Ureter (tissue), 1 donor: ENCODE results near the gene FAM13A. TPM values are rescaled to one million over a fixed set of nuclear protein-coding genes. Genes with fewer than 3 reads are reported as not detected.
"Not testable (repeated sequence)": the region's sequence is repeated elsewhere in the genome, so short reads cannot be mapped to it uniquely, and the experiment has no call there.

Experiments
- DNase-seq: peaks from one replicate; pipeline ENCODE4 v3.0.0-alpha.2; 2020; ENCODE audit warnings: low spot score
- total RNA-seq: library from RNA; stranded (reverse); gene quantifications from one replicate; pipeline ENCODE4 v1.2.4, GENCODE V29; 2023
- donor health status: DM: yes; HTN: yes; CAD: no.

Gene FAM13A
- total RNA-seq, 1 donor from 2014 or later, result 62.1 TPM

- DNase-seq, result no peak
Observed at GRCh38 chr4:89000382-89000781, 56.6 kb downstream of the FAM13A start.

- no peak for DNase-seq
Observed at GRCh38 chr4:88999392-88999930, 57.5 kb downstream of the FAM13A start.

DNA sequence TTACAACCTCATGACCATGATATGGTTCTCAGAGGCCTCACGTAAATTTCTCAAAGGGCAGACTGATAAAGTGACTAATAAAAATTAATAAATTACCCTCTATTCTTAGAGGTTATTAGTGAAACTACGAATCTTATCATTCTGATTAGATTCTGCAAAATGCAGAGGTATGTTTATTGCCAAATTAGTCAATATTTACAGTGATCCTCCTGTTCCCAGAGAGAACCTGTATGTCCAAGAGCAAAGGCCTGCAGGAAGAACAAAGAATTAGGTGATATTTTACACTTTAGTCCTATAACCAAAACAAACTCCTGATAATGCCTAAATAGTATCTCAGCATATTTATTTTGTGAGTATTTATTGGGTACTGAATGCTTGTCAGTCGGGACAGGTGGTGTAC, 58.1 kb downstream of the FAM13A start:
- no peak for DNase-seq

DNA sequence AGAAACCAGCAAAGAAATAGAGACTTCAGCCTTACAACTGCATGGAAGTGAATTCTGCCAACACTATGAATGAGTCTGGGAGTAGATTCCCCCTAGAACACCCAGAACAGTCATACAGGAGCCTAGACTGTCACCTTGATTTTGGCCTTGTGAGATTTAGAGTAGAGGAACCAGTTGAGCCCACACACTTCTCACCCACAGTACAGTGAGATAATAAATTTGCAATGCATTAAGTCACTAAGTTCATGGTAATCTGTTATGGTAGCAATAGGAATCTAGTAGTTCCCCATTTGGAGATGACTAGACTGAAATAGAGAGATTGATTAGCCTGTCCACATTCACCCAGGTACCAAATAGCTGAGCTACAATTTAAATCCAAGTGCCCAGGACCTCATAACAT, 59.0 kb downstream of the FAM13A start:
- DNase-seq, result no peak

GRCh38 chr4:88995874-88996273, 61.1 kb downstream of the FAM13A start:
- DNase-seq, result no peak

DNA sequence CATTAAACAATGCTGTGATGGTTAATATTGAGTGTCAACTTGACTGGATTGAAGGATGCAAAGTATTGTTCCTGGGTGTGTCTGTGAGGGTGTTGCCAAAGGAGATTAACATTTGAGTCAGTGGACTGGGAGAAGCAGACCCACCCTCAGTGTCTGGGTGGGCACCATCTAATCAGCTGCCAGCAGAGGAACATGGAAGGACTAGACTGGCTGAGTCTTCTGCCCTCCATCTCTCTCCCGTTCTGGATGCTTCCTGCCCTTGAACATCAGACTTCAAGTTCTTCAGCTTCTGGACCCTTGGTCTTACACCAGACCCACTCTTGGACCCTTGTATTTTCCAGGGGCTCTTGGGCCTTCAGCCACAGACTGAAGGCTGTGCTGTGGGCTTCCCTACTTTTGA, 61.7 kb downstream of the FAM13A start:
- not testable (repeated sequence) for DNase-seq

GRCh38 chr4:88993246-88993645, 63.7 kb downstream of the FAM13A start:
- DNase-seq, result no peak

DNA sequence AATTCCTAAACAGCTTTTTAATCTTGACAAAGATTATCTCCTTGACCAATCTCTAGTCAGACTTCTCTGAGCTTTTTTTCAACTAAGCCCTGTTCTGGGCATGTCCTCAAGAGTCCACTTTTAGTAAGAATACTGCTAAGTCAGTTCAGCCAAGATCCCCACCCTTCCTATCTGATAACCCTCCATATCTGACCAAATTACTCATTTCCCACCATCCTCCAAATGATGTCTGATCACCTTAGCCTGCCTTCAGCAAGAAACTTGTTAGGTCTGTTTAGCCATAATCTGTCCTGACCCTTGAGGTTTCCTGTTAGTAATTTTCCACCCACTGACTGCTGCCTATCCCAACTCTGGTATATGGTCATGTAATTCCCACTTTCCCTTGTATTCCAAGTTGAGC, 65.2 kb downstream of the FAM13A start:
- no peak for DNase-seq

DNA sequence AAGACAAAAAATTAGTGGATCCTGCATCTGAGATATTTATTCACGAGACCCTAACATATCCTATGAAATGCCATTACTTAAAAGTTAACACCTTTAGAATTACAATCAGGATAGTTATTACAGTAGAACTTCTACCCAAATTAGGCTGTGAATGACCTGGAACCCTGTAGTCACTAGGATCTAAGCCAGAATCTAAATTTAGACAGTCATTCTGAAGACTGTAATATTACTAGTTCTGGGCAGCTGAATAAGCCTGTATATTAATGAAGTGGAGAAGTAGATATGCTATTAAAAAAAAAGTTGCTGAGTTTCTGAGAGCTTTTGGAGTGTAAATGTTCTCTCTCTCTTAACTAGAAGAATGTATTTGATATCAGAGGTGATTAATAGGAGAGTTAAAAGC, 67.0 kb downstream of the FAM13A start:
- DNase-seq, result no peak

GRCh38 chr4:88985088-88985773, 71.8 kb downstream of the FAM13A start:
- DNase-seq, result no peak

DNA sequence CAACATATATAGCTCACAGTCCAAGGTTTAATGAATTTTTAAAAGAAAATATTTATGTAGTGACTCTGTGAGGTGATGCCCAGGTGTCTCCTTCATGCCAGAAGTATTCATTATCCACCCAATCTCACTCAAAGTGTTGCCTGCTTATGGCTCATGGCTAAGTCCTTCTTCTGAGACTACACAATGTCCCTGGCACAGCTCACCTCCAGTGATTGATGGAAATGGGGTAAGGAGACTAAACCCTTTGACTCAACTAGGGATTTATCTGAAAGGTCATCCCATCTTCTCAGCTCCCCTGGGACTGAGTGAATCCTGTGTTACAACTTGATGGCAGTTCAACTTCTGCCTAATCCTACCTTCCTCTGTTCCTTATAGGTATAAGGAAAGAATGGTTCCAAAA, 74.2 kb downstream of the FAM13A start:
- no peak for DNase-seq

- DNase-seq, result no peak
Observed at GRCh38 chr4:88981993-88982392, 75.0 kb downstream of the FAM13A start.

DNA sequence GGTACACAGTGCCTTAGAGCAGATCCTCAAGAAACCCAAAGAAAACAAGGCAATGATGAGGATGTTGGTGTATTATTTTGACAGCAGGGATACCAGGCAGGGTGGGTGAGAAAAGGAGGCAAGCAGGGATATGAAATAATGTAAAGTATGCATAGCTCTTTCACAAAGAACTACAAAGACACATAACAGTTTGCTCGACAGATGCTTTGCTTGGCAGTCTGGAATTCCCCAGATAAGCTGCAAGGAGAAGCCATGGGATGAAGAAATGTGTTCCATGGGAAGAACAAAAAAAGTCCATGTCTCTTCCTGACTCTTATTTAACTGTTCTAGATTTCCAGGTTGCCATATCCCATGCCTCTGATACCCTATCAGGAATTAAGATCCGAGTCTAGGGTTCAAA, 75.4 kb downstream of the FAM13A start:
- DNase-seq, result no peak

DNA sequence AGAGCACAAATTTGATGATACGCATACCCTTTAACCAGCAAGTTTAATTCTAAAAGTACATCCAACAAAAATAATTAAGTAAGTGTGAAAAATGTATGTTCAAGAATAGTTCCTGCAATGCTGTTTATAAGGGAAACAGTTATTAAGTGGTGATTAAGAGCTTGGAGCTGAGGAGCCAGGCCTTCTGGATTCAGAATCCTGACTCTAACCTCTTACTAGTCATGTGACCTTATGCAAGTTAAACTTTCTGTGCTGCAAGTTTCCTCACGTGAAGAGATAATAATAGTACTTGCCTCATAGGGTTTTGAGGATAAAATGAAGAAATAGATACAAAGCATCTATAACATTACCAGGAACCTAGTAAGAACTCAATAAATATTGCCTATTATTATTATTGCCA, 77.7 kb downstream of the FAM13A start:
- no peak for DNase-seq

DNA sequence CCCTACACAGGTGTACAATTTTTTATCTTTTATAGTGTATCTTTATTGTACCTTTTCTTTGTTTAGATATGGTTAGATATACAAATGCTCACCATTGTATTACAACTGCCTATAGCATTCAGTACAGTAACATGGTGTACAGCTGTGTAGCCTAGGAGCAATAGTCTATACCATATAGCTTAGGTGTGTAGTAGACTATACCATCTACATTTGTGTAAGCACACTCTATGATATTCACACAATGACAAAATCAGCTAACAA, 80.3 kb downstream of the FAM13A start:
- no peak for DNase-seq

GRCh38 chr4:88975958-88976774, 80.8 kb downstream of the FAM13A start:
- DNase-seq, result no peak

GRCh38 chr4:88971536-88971935, 85.4 kb downstream of the FAM13A start:
- no peak for DNase-seq

DNA sequence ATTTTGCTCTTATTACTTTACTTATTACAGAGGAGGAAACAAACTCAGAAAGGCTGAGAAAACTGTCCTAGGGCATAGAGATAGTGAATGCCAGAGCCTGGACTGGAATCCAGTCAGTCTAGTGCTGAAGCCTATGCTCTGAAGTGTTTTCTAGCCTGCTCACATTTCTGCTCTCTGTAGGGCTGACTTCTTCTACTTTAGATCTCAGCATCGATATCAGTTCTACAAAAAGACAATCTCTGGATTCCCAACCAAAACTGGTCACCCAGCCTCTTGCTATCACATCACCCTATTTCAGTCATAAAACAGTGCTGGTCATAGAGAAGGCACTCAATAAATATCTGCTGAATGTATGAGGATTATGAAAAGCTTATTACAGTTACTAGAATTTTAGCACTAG, 87.2 kb downstream of the FAM13A start:
- DNase-seq, result no peak

- no peak for DNase-seq
Observed at GRCh38 chr4:88969271-88969670, 87.7 kb downstream of the FAM13A start.

DNA sequence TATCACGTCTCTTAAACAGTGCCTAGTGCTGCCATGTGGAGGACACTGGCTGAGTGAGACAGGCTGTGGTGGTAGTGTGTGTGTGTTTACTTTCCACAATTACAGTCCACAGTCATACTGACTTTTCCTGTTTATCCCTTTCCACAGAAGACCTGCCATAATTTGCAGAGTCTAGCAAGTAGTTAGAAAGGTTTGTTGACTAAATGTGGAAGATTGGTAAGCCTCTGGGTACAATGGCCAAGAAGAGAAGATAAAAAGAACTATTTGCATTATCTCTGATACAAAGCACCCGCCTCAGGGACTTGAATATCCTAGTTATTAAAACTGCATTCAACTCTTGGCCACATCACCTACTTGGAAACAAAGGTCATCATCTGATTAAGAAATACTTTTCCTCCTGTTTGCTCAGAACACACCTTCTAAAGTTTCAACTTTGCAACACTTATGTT, 89.1 kb downstream of the FAM13A start:
- no peak for DNase-seq

DNA sequence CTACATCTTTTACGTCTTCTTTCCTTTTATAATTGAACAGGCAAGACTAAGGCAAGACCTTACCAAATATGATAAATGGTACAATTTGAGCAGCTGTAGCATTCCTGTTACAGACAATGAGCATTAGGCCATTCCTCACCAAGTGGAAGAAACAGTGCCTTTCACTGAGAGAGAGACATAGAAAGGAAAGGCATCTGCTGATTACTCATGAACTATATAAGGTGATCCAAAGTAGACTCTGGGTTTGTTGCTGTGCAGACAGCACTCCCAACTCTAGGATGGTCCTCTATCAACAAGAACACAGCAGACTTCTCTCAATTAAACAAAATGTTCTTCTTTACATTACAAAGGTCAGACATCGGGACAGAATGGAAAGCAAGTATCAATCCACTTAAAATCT, 91.9 kb downstream of the FAM13A start:
- no peak for DNase-seq

DNA sequence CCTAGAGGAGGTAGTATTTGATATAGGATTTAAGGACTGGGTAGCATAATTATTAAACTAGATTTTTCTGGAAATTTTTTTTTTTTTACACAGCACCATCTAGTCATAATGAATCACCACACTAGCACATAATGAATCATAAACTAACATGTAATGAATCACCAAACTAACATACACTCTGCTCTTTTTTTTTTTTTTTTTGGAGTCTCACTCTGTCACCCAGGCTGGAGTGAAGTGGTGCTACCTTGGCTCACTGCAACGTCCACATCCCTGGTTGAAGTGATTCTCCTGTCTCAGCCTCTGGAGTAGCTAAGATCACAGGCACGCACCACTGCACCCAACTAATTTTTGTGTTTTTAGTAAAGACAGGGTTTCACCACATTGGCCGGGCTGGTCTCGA, 92.5 kb downstream of the FAM13A start:
- DNase-seq, result no peak

DNA sequence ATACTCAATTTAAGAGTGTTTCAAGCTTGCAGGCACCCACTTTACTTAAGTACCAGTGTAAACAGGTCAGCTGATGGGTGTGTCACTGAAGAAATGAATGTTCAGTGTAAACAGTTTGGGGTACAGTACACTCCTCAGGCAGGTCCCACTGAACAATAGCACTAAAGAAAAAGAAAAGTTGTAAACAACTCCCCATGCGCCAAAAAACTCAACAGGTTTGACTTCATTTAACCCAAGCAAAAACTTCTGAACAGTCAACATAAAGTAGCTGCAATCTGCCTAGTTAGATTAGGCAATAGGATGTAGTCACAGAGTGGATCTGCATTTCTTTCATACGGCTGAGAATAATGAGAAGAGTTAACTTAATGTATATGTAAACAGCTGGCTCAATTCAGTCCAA, 93.2 kb downstream of the FAM13A start:
- DNase-seq, result no peak
